ENCODE measurements around the gene ENPP1. TPM values are rescaled to one million over a fixed set of nuclear protein-coding genes. Genes with fewer than 3 reads are reported as not detected.
A peak's percentile ranks its signal among the peaks of the same experiment; 100 is the strongest.
"Not testable (repeated sequence)": the region's sequence is repeated elsewhere in the genome, so short reads cannot be mapped to it uniquely, and the experiment has no call there.

ENPP1 gene
- polyA plus RNA-seq, 3 donors = 19.2 to 25.2 (median 25.2) TPM

- no peak for DNase-seq (ENCODE audit: extremely low read depth in 1 of 11, low read depth in 9 of 11, low spot score in 4 of 11)
These were observed 43.4 kb downstream of the ENPP1 start for GRCh38 chr6:131851049-131851769.

GRCh38 chr6:131852200-131852599, 44.4 kb downstream of the ENPP1 start:
- DNase-seq (ENCODE audit: extremely low read depth in 1 of 11, low read depth in 9 of 11, low spot score in 4 of 11) = no peak

GRCh38 chr6:131854803-131855202, 47.0 kb downstream of the ENPP1 start:
- DNase-seq (ENCODE audit: extremely low read depth in 1 of 11, low read depth in 9 of 11, low spot score in 4 of 11) = no peak

GRCh38 chr6:131858765-131859415, 51.1 kb downstream of the ENPP1 start:
- no peak for DNase-seq (ENCODE audit: extremely low read depth in 1 of 11, low read depth in 9 of 11, low spot score in 4 of 11)

- not testable (repeated sequence) for DNase-seq (ENCODE audit: extremely low read depth in 1 of 11, low read depth in 9 of 11, low spot score in 4 of 11)
These were observed 51.8 kb downstream of the ENPP1 start for GRCh38 chr6:131859658-131860057.

GRCh38 chr6:131861381-131861780, 53.6 kb downstream of the ENPP1 start:
- no peak for DNase-seq (ENCODE audit: extremely low read depth in 1 of 11, low read depth in 9 of 11, low spot score in 4 of 11)

GRCh38 chr6:131862476-131862875, 54.7 kb downstream of the ENPP1 start:
- no peak for DNase-seq (ENCODE audit: extremely low read depth in 1 of 11, low read depth in 9 of 11, low spot score in 4 of 11)

GRCh38 chr6:131867744-131868143, 59.9 kb downstream of the ENPP1 start:
- no peak for DNase-seq (ENCODE audit: extremely low read depth in 1 of 11, low read depth in 9 of 11, low spot score in 4 of 11)

- no peak for DNase-seq (ENCODE audit: extremely low read depth in 1 of 11, low read depth in 9 of 11, low spot score in 4 of 11)
These were observed 61.0 kb downstream of the ENPP1 start for GRCh38 chr6:131868836-131869235.

- DNase-seq (ENCODE audit: extremely low read depth in 1 of 11, low read depth in 9 of 11, low spot score in 4 of 11) = no peak
These were observed 67.8 kb downstream of the ENPP1 start for GRCh38 chr6:131875647-131876046.

GRCh38 chr6:131876545-131876944, 68.7 kb downstream of the ENPP1 start:
- no peak for DNase-seq (ENCODE audit: extremely low read depth in 1 of 11, low read depth in 9 of 11, low spot score in 4 of 11)

GRCh38 chr6:131877999-131878789, 70.4 kb downstream of the ENPP1 start:
- no peak for DNase-seq (ENCODE audit: extremely low read depth in 1 of 11, low read depth in 9 of 11, low spot score in 4 of 11)

GRCh38 chr6:131883016-131883415, 75.2 kb downstream of the ENPP1 start:
- no peak for DNase-seq (ENCODE audit: extremely low read depth in 1 of 11, low read depth in 9 of 11, low spot score in 4 of 11)

GRCh38 chr6:131885237-131885636, 77.4 kb downstream of the ENPP1 start:
- no peak for DNase-seq (ENCODE audit: extremely low read depth in 1 of 11, low read depth in 9 of 11, low spot score in 4 of 11)

GRCh38 chr6:131886517-131886916, 78.7 kb downstream of the ENPP1 start:
- no peak for DNase-seq (ENCODE audit: extremely low read depth in 1 of 11, low read depth in 9 of 11, low spot score in 4 of 11)

- DNase-seq (ENCODE audit: extremely low read depth in 1 of 11, low read depth in 9 of 11, low spot score in 4 of 11) = peak in 6 of 11 donors; percentile 5 to 66 (median 26)
These were observed 82.3 kb downstream of the ENPP1 start for GRCh38 chr6:131890091-131890490.

GRCh38 chr6:131893198-131893597, 85.4 kb downstream of the ENPP1 start:
- DNase-seq (ENCODE audit: extremely low read depth in 1 of 11, low read depth in 9 of 11, low spot score in 4 of 11) = no peak

GRCh38 chr6:131894493-131895424, 86.9 kb downstream of the ENPP1 start:
- peak in 1 of 11 donors; percentile 5 for DNase-seq (ENCODE audit: extremely low read depth in 1 of 11, low read depth in 9 of 11, low spot score in 4 of 11)

- DNase-seq (ENCODE audit: extremely low read depth in 1 of 11, low read depth in 9 of 11, low spot score in 4 of 11) = no peak
These were observed 89.2 kb downstream of the ENPP1 start for GRCh38 chr6:131897050-131897435.
